Left renal cortex interstitium (tissue), 4 donors: ENCODE measurements around the gene NR5A1. TPM values are rescaled to one million over a fixed set of nuclear protein-coding genes. Genes with fewer than 3 reads are reported as not detected.

Experiments used
- DNase-seq, 4 donors: peaks; one replicate each; pipeline ENCODE4 v3.0.0-alpha.2; 2013; ENCODE audit warnings: low read depth in 4 of 4, low spot score in 2 of 4, missing footprints in 1 of 4
- polyA plus RNA-seq, 4 donors: library from polyadenylated mRNA; unstranded; fragments of 120-200 nt; gene quantifications; one replicate each; pipeline ENCODE4 v1.2.1, GENCODE V29; 2013; ENCODE audit not compliant: insufficient read length in 4 of 4

The NR5A1 gene
- polyA plus RNA-seq, 4 donors = 0.05 to 0.14 TPM; not detected in 2

GRCh38 chr9:124514874-124515273 lies 7.7 kb upstream of the NR5A1 start:
- DNase-seq = no peak

DNA sequence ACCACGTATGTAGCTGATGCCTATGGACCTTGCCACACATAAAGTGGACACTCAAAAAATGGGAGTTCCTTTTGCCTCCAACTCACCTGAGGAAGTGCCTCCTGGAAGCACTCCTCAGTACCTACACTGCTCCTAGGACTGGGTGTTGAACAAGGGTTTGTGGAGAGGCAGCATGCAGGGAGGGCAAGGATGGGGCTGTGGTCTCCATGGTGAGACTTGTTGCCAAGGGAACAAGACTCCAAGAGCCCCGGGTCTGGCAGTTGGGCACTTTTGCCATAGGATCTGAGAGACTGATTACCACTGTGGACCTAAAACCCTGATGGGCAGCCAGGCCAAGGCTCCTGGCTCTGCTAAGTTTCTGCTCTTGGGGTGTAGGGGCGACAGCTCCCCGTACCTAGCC lies 6.9 kb upstream of the NR5A1 start:
- DNase-seq = no peak

DNA sequence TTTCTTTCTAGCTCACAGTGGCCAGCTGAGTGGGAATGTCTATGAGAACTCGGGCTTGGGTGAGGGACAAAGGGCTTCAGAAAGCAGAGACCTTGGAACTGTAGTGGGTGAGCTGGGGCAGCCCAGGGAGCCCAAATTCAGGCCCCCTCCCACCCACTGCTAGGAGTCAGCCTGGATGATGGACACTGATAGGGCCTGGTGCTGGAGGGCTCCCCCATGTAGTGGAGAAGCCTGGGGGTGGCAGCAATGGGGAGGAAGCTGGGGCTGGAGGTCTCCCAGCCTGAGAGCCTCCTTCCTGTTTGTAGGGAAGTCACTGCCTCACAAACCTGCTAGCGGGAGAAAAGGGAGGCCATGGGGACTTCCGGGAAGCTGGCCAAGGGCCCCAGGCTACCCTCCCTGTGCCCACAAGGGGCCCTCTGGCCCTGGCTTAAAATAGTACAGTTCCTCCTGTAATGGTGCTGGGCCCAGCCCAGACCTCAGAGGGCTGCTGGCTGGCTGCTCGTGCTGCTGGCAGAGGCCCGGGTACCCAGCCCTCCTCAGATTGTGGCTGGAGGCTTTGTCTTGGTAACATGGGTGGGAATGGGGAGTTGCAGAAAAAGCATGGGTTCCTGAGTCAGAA lies 6.3 kb upstream of the NR5A1 start:
- no peak for DNase-seq

DNA sequence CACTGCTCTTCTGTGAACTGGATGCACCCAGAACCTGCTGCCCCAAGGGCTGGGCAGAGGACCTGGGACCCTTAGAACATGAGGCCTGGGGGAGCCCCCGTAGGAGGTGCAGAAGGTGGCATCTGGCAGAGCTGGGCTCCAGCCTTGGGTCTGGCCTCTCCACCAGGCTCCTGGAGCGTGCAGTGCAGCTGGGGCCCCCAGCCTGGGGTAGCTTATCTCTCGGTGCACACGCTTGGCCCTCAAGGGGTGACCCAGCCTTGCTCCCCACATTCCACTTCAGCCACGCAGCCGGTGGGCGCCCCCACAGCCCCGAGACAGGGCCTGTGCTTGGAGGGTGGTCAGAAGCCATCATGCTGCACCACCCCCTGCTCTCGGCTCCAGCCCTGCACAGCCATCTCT lies 5.6 kb upstream of the NR5A1 start:
- no peak for DNase-seq

DNA sequence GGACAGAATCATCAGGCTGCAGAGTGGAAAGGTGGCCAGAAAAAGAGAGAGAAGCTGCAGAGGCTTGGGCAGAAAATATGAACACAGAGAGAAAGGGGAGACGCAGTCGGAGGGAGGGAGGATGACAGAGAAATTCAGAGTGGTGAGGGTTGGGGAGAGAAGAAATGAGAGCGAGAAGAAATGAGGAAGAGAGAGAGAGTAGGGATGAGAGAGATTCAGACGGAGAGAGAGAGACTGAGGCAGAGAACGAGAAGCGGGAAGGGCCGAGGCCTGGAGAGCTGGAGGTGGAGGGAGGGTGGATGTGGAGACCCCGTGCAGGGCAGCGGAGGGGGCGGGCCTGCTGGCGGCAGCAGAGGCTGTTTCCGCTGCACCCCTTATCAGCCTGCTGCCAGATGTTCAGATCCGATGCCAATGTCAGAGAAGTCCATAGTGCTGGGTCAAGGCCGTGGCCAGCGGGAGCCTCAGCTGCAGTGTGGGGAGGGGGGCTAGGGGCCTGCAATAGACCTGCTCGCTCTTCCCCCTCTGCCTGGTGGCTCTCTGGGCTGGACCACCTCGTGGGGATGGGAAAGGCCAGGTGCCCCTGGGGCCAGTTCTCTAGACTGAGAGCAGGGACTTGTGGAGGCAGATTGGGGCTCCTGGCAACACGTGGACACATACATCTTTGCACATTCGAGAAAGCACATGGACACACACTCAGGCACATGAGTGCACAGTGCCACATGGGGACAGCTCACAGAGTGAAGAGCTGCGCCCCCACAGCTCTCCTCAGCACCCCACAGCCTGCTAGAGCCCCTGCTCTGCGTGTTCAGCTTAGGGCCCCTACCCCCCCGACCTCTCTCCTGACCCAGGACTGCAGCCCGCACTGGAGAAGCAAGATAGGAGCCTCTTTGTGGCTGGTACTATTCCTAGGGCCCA lies 4.9 kb upstream of the NR5A1 start:
- no peak for DNase-seq

DNA sequence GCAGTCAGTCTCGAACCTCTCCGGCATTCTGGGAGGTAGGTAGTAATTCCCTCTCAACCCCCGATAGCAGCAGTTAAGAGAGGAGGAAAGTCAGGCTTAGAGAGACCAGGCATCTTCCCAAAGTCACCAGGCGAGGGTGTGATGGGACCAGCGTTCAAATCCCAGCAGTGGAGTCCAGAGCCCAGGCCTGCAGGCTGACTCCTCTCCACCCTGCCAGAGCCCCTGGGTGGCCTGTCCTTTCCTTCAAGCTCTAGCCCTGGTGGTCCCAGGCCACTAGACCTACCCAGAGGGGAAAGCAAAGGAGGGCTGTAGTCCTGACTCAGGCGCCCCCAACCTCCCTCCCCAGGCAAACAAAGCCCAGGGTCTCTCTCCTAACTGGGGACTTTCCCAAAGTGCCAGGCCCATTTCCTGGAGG lies 4.2 kb upstream of the NR5A1 start:
- no peak for DNase-seq

DNA sequence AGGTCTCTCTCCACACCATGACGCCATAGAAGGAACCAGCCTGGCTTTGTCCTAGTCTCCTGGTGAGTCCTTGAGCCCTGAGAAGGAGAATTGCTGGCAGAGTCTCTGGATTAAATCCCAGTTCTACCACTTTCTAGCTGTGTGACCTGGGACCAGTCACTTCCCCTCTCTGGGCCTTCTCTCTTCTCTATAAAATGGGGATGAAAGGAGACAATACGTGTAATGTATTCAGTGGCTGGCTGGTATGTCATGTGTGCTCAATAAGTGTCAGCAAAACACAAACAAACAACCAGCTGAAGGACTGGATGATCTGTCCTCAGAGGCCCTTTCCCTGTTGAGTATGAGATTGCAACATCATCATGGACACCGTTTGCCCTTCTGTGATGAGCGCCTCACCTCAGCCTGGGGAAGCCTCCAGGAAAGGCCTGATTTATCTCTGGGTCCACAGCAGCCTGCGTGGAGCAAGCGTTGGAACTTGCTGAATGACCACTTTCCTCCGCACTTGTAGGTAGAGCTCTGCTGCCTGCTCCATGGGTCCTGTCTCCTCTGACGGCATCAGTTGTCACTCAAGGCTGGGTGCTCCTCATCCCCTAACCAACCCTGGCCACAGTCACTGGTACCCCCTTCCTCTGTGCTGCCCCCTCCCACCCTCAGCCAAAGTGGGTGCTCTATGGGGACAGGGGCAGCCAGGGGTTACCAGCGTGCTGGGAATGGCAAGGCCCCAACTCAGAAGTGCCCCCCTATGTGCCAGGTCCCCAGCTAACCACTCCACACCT lies 3.6 kb upstream of the NR5A1 start:
- DNase-seq = no peak

DNA sequence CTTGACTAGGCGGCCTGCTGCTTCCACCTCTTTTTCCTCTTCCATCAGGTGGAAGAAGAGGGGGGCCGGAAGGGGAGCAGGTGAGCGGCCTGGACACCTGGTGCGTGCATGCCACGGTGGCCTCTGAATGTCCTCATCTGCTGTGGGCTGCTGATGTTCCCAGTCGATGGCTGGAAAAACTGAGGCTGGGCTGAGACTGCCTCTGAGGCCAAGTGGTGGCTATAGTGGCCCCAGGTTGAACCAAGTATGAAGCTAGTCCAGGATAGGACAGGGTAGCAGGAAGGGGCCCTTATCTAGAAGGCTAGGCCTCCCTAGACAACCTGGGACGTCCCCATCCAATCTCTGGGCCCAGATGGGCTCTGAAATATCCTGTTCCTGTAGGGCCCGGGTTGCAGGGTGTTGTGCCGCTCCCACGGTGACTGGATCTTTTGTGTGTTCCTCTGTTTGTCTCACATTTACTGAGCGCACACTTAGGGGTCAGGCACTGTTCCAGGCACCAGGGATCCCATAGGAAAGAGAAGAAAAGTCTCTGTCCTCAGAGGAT lies 753 bp upstream of the NR5A1 start:
- DNase-seq = no peak

GRCh38 chr9:124506433-124506832 lies 766 bp downstream of the NR5A1 start:
- DNase-seq = no peak

DNA sequence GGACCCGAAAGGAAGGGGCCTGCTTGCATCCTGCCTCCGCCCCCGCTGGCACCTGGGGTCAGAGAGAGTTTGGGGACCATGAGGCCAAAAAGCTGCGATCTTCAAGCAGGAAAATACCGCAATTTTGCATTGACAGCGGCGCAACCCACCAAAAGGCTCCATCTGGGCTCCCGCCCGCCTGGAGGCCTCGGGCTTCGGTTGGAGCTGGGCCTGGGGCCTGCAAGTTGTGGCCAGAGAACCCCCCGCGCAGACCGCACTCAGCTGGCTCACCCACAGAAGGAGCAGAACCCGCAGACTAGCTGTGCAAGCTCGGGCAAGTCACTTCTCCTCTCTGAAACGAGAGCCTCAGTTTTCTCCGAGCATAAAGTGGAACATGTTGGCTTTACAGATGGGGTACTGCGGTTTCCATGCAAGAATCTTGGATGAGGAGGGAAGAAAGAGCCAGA lies 1.3 kb downstream of the NR5A1 start:
- DNase-seq = no peak

GRCh38 chr9:124505006-124505900 lies 1.9 kb downstream of the NR5A1 start:
- DNase-seq = no peak

DNA sequence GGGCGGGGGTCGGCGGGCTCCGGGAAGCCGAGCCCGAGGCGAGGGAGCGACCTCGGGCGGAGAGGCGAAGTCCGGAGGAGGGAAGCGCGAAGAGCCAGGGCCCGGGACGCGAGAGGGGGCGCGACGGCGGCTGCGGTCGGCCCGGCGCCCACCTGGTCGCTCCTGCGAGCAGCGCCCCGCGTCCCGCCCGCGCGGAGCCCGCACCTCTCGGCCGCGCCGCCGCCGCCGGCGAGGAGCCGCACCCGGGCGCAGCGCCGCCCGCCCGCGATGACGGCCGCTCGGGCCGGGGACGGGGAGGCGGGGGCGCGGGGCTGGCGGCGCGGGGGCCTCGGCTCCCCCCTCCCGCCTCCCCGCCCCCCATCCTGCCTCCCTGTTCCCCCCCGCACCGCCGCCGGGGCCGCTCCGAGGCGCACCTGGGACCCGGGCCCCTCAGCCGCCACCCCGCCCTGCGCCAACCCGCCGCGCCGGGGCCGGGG lies 2.6 kb downstream of the NR5A1 start:
- no peak for DNase-seq

DNA sequence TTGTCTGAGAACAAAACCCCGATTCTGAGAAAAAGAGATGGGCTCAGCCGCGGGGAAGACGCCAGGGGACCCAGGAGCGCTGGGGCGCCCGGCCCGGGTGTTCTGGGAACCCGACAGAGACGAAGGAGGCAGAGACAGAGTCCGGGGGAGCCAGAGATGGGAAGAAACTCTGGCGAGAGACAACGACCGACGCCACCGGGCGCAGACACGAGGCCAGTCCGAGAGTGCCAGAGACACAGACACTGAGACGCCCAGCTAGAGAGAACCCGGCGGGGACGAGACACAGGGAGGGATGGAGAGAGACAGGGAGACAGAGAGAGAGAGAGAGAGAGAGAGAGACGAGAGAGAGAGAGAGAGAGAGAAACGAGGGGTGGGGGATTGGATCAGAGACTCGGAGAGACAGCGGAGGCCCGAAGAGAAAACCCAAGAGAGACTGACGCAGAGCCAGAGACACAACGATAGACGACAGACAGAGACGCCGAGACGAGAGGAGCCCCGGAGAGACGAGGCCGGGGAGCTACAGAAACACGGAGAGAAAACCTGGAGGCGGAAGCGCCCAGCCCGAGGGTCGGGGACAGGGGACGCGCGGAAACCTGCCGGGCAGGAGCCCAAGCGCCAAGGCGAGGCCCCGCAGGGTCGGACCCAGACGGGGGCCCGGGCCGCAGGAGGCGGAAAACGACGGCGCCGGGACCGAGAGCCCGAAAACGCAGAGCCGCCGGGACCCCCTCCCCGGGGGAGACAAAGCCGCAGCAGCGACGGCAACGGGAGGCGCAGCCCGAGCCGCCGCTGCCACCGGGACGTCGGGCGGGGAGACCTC lies 3.3 kb downstream of the NR5A1 start:
- no peak for DNase-seq

- DNase-seq = no peak
Observed at GRCh38 chr9:124502711-124503702, 4.2 kb downstream of the NR5A1 start.

DNA sequence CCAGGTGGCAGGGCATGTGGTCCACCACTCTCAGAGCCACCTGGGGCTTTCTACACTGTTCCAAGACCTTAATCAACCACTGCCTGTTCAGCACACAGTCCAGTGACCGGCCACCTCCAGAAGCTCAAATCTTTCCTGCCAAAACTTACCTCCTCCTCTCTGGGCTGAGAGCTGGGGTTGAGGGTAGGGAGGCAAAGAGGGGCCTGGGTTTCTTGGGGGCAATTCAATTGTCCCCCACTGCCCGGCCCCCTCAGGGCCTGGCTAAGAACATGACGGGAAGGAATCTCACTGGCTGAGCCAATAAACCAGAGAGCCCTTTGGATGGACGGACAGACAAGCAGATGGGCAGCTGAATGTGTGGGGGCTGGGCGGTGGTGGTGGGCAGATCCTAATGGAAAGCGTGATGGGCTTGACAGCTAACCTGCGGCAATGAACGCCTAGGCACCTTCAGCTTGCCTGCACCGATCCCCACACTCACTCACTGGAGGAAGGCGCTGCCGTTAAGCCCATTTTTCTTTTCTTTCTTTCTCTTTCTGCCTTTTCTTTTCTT lies 5.4 kb downstream of the NR5A1 start:
- DNase-seq = no peak

GRCh38 chr9:124500796-124501611 lies 6.2 kb downstream of the NR5A1 start:
- DNase-seq = no peak
